Activated naive CD4-positive, alpha-beta T cell treated with anti-CD3 and anti-CD28 coated beads, Interleukin-2, amount 50 U/mL, for 24 hours (primary cell): ENCODE data around the gene MRPL2.
"Not testable (repeated sequence)": the region's sequence is repeated elsewhere in the genome, so short reads cannot be mapped to it uniquely, and the experiment has no call there.

ENCODE experiments used
- H3K27ac Mint-ChIP-seq: one replicate; pipeline ENCODE4 v1.8.0; 2021; ENCODE audit warnings: mild to moderate bottlenecking, mixed read lengths
- H3K27me3 Mint-ChIP-seq: one replicate; pipeline ENCODE4 v1.8.0; 2021; ENCODE audit warnings: mixed read lengths
- H3K36me3 Mint-ChIP-seq: one replicate; pipeline ENCODE4 v1.8.0; 2021; ENCODE audit warnings: mixed read lengths
- H3K4me1 Mint-ChIP-seq: one replicate; pipeline ENCODE4 v1.8.0; 2021; ENCODE audit warnings: mixed read lengths
- H3K4me3 Mint-ChIP-seq: one replicate; pipeline ENCODE4 v1.8.0; 2021; ENCODE audit warnings: mild to moderate bottlenecking, mixed read lengths
- H3K9me3 Mint-ChIP-seq: one replicate; pipeline ENCODE4 v1.8.0; 2021; ENCODE audit warnings: mixed read lengths

The MRPL2 gene

GRCh38 chr6:43043310-43043709 lies 15.9 kb downstream of the MRPL2 start:
- Mint-ChIP-seq H3K27ac (no peak overlapping the region), H3K9me3 (no peaks in the 10 kb centered on the region), H3K4me3 (no peak overlapping the region), H3K36me3 (peaks cover 4% of the 10 kb centered on the region), H3K27me3 (no peaks in the 10 kb centered on the region), H3K4me1 (no peaks in the 10 kb centered on the region)

GRCh38 chr6:43041475-43041874 lies 17.8 kb downstream of the MRPL2 start:
- not testable (repeated sequence) for H3K4me3 Mint-ChIP-seq, H3K4me1 Mint-ChIP-seq, H3K36me3 Mint-ChIP-seq, H3K27ac Mint-ChIP-seq, H3K9me3 Mint-ChIP-seq, H3K27me3 Mint-ChIP-seq

- no peaks in the 10 kb centered on the region for H3K27me3 Mint-ChIP-seq
- no peak overlapping the region for H3K27ac Mint-ChIP-seq
- H3K4me3 Mint-ChIP-seq: no peak overlapping the region
- peaks cover 6% of the 10 kb centered on the region for H3K36me3 Mint-ChIP-seq
- H3K9me3 Mint-ChIP-seq: no peaks in the 10 kb centered on the region
- no peaks in the 10 kb centered on the region for H3K4me1 Mint-ChIP-seq
Observed at GRCh38 chr6:43040542-43041257, 18.5 kb downstream of the MRPL2 start.

- H3K4me1 Mint-ChIP-seq: no peaks in the 10 kb centered on the region
- no peak overlapping the region for H3K27ac Mint-ChIP-seq
- H3K4me3 Mint-ChIP-seq: no peak overlapping the region
- H3K36me3 Mint-ChIP-seq: peaks cover 6% of the 10 kb centered on the region
- H3K9me3 Mint-ChIP-seq: no peaks in the 10 kb centered on the region
- H3K27me3 Mint-ChIP-seq: no peaks in the 10 kb centered on the region
Observed at GRCh38 chr6:43038727-43039126, 20.5 kb downstream of the MRPL2 start.

GRCh38 chr6:43037706-43038105 lies 21.5 kb downstream of the MRPL2 start:
- Mint-ChIP-seq H3K27me3 (no peaks in the 10 kb centered on the region), H3K4me3 (no peak overlapping the region), H3K9me3 (no peaks in the 10 kb centered on the region), H3K36me3 (peaks cover 6% of the 10 kb centered on the region), H3K27ac (peak overlapping the region; percentile 41), H3K4me1 (no peaks in the 10 kb centered on the region)

- Mint-ChIP-seq H3K4me3 (no peak overlapping the region), H3K27me3 (no peaks in the 10 kb centered on the region), H3K36me3 (peaks cover 6% of the 10 kb centered on the region), H3K9me3 (no peaks in the 10 kb centered on the region), H3K4me1 (no peaks in the 10 kb centered on the region), H3K27ac (peak overlapping the region; percentile 41)
Observed at GRCh38 chr6:43037197-43037596, 22.0 kb downstream of the MRPL2 start.

- no peaks in the 10 kb centered on the region for H3K9me3 Mint-ChIP-seq
- peaks cover 6% of the 10 kb centered on the region for H3K36me3 Mint-ChIP-seq
- H3K27me3 Mint-ChIP-seq: no peaks in the 10 kb centered on the region
- H3K27ac Mint-ChIP-seq: no peak overlapping the region
- H3K4me1 Mint-ChIP-seq: no peaks in the 10 kb centered on the region
- no peak overlapping the region for H3K4me3 Mint-ChIP-seq
Observed at GRCh38 chr6:43036712-43037111, 22.5 kb downstream of the MRPL2 start.

GRCh38 chr6:43035495-43036194 lies 23.6 kb downstream of the MRPL2 start:
- Mint-ChIP-seq H3K4me3 (no peak overlapping the region), H3K27me3 (no peaks in the 10 kb centered on the region), H3K9me3 (no peaks in the 10 kb centered on the region), H3K27ac (no peak overlapping the region), H3K4me1 (no peaks in the 10 kb centered on the region), H3K36me3 (peaks cover 6% of the 10 kb centered on the region)

GRCh38 chr6:43034190-43034525 lies 25.1 kb downstream of the MRPL2 start:
- Mint-ChIP-seq H3K4me3 (no peak overlapping the region), H3K36me3 (peaks cover 9% of the 10 kb centered on the region)

GRCh38 chr6:43033496-43034189 lies 25.6 kb downstream of the MRPL2 start:
- Mint-ChIP-seq H3K4me3 (no peak overlapping the region), H3K4me1 (no peaks in the 10 kb centered on the region), H3K9me3 (no peaks in the 10 kb centered on the region), H3K27me3 (no peaks in the 10 kb centered on the region), H3K27ac (peak overlapping the region; percentile 59), H3K36me3 (peaks cover 9% of the 10 kb centered on the region)

More at GRCh38 chr6:43034190-43034525, 25.1 kb downstream of the MRPL2 start:
- peak overlapping the region; percentile 59 for H3K27ac Mint-ChIP-seq
- H3K27me3 Mint-ChIP-seq: no peaks in the 10 kb centered on the region
- no peaks in the 10 kb centered on the region for H3K9me3 Mint-ChIP-seq
- no peaks in the 10 kb centered on the region for H3K4me1 Mint-ChIP-seq

GRCh38 chr6:43032326-43032725 lies 26.9 kb downstream of the MRPL2 start:
- no peaks in the 10 kb centered on the region for H3K9me3 Mint-ChIP-seq
- no peak overlapping the region for H3K27ac Mint-ChIP-seq
- no peak overlapping the region for H3K4me3 Mint-ChIP-seq
- peaks cover 8% of the 10 kb centered on the region for H3K36me3 Mint-ChIP-seq
- H3K27me3 Mint-ChIP-seq: no peaks in the 10 kb centered on the region
- no peaks in the 10 kb centered on the region for H3K4me1 Mint-ChIP-seq

- H3K27me3 Mint-ChIP-seq: no peaks in the 10 kb centered on the region
Observed at GRCh38 chr6:43029120-43029519, 30.1 kb downstream of the MRPL2 start.

GRCh38 chr6:43026365-43026764 lies 32.9 kb downstream of the MRPL2 start:
- Mint-ChIP-seq H3K9me3 (no peaks in the 10 kb centered on the region), H3K36me3 (peaks cover 14% of the 10 kb centered on the region), H3K27me3 (no peaks in the 10 kb centered on the region), H3K27ac (no peak overlapping the region), H3K4me3 (no peak overlapping the region), H3K4me1 (peaks cover 11% of the 10 kb centered on the region)

More at GRCh38 chr6:43029120-43029519, 30.1 kb downstream of the MRPL2 start:
- Mint-ChIP-seq H3K4me1 (peaks cover 8% of the 10 kb centered on the region), H3K4me3 (no peak overlapping the region), H3K36me3 (peaks cover 13% of the 10 kb centered on the region), H3K9me3 (no peaks in the 10 kb centered on the region), H3K27ac (no peak overlapping the region)

GRCh38 chr6:43024436-43024835 lies 34.8 kb downstream of the MRPL2 start:
- Mint-ChIP-seq H3K27me3 (no peaks in the 10 kb centered on the region), H3K36me3 (peaks cover 11% of the 10 kb centered on the region), H3K27ac (peak overlapping the region; percentile 63), H3K4me1 (peaks cover 28% of the 10 kb centered on the region), H3K9me3 (no peaks in the 10 kb centered on the region), H3K4me3 (peak overlapping the region; percentile 47)

- Mint-ChIP-seq H3K36me3 (peaks cover 9% of the 10 kb centered on the region), H3K4me1 (peaks cover 54% of the 10 kb centered on the region), H3K27ac (peak within 1 kb of the TSS; percentile 94), H3K4me3 (peak within 1 kb of the TSS; percentile 97), H3K27me3 (no peaks in the 10 kb centered on the region), H3K9me3 (no peaks in the 10 kb centered on the region)
Observed at GRCh38 chr6:43021270-43022047, 37.8 kb downstream of the MRPL2 start, which contains the start of gene RRP36. Gene RRP36, plus strand, starts transcription at chr6:43021623. Its CDS starts 32 bp downstream, at chr6:43021655.
